SK-N-SH (cell line): ENCODE measurements around the gene CCDC149. TPM values are rescaled to one million over a fixed set of nuclear protein-coding genes. Genes with fewer than 3 reads are reported as not detected.

Experiments
- CTCF ChIA-PET: fragments of 300-600, 350-600 bp; formaldehyde crosslinking; extraction: SDS; loops from one replicate; lab custom pipeline; 2021; lab: Yijun Ruan, JAX
- POLR2A ChIA-PET: fragments of 350-600 bp; sonication (Branson Sonifier 250); formaldehyde crosslinking; extraction: SDS; loops from one replicate; lab custom pipeline; 2020; ENCODE audit warnings: antibody characterized with exemption, inconsistent platforms; lab: Yijun Ruan, JAX
- DNase-seq: peaks from one replicate; pipeline ENCODE4 v3.0.0; 2012
- H2AFZ ChIP-seq: fragments of 200-600 bp; sonication (generic); 2 replicates; pipeline ENCODE4 v1.8.1; 2016; ENCODE audit warnings: antibody characterized with exemption, mild to moderate bottlenecking, low read depth
- H3F3A ChIP-seq: fragments of 200-600 bp; sonication (generic); replicated peaks from 2 replicates; pipeline ENCODE3; 2016; ENCODE audit warnings: antibody characterized with exemption, mild to moderate bottlenecking; ENCODE audit not compliant: insufficient read depth
- H3K27ac ChIP-seq, 2 experiments: fragments of 200-500 bp in 1 of 2; fragments of 200-600 bp in 1 of 2; sonication (Bioruptor generic) in 1 of 2; sonication (generic), shearing (Covaris generic) in 1 of 2; 2 replicates each; pipeline versions ENCODE4 v1.5.1 to v1.6.1; 2014 to 2016; ENCODE audit warnings: low read depth in 2 of 2, inconsistent platforms in 1 of 2, low read length in 1 of 2, mild to moderate bottlenecking in 1 of 2, mixed read lengths in 1 of 2
- H3K27me3 ChIP-seq: fragments of 200-600 bp; sonication (generic), shearing (Covaris generic); 2 replicates; pipeline ENCODE4 v1.6.1; 2016; ENCODE audit warnings: mixed run types; ENCODE audit not compliant: insufficient read depth
- H3K36me3 ChIP-seq, 2 experiments: fragments of 200-500 bp in 1 of 2; fragments of 200-600 bp in 1 of 2; sonication (Bioruptor generic) in 1 of 2; sonication (generic) in 1 of 2; replicated peaks in 1 of 2; 2 replicates each; pipeline versions ENCODE3 to v1.5.1; 2014 to 2016; ENCODE audit warnings: low read length in 1 of 2, mild to moderate bottlenecking in 1 of 2; ENCODE audit not compliant: insufficient read depth in 2 of 2, control insufficient read depth in 1 of 2
- H3K4me1 ChIP-seq, 2 experiments: fragments of 200-500 bp in 1 of 2; fragments of 200-600 bp in 1 of 2; sonication (Bioruptor generic) in 1 of 2; sonication (generic), shearing (Covaris generic) in 1 of 2; 2 replicates each; pipeline versions ENCODE4 v1.5.1 to v1.6.1; 2014 to 2016; ENCODE audit warnings: low read depth in 1 of 2, low read length in 1 of 2, mixed run types in 1 of 2; ENCODE audit not compliant: insufficient read depth in 2 of 2, control insufficient read depth in 1 of 2
- H3K4me2 ChIP-seq: fragments of 200-600 bp; sonication (generic), shearing (Covaris generic); 2 replicates; pipeline ENCODE4 v1.6.1; 2017; ENCODE audit warnings: mixed run types
- H3K4me3 ChIP-seq, 2 experiments: fragments of 200-500 bp in 1 of 2; fragments of 200-600 bp in 1 of 2; sonication (Bioruptor generic) in 1 of 2; sonication (generic), shearing (Covaris generic) in 1 of 2; 2 replicates each; pipeline versions ENCODE4 v1.5.1 to v1.8.1; 2014 to 2016; ENCODE audit warnings: low read depth in 2 of 2, inconsistent platforms in 1 of 2, low read length in 1 of 2, mild to moderate bottlenecking in 1 of 2, mixed read lengths in 1 of 2, moderate library complexity in 1 of 2
- H3K79me2 ChIP-seq: fragments of 200-600 bp; sonication (generic); 2 replicates; pipeline ENCODE4 v1.8.1; 2017; ENCODE audit warnings: mild to moderate bottlenecking; ENCODE audit not compliant: insufficient read depth
- H3K9ac ChIP-seq: fragments of 200-600 bp; sonication (generic); 2 replicates; pipeline ENCODE4 v1.6.1; 2017; ENCODE audit warnings: mixed run types
- H3K9me2 ChIP-seq: fragments of 200-600 bp; sonication (generic); 2 replicates; pipeline ENCODE4 v1.6.1; 2017; ENCODE audit warnings: mixed run types
- H3K9me3 ChIP-seq: fragments of 200-600 bp; sonication (generic); 2 replicates; pipeline ENCODE4 v1.6.1; 2017; ENCODE audit warnings: mixed run types, mild to moderate bottlenecking, moderate library complexity
- H4K20me1 ChIP-seq: fragments of 200-600 bp; sonication (generic); 2 replicates; pipeline ENCODE4 v1.6.1; 2017; ENCODE audit warnings: mild to moderate bottlenecking, mixed run types; ENCODE audit not compliant: insufficient read depth
- CHD2 ChIP-seq: fragments of 150-350 bp; IDR thresholded peaks from 2 replicates; pipeline ENCODE4 v1.6.1; 2018; ENCODE audit warnings: low read length; ENCODE audit not compliant: partially characterized antibody
- EP300 ChIP-seq, 2 experiments: IDR thresholded peaks; 2 replicates each; pipeline versions ENCODE4 v1.4.0 to v1.6.1; 2012; ENCODE audit warnings: borderline replicate concordance in 1 of 2, low read depth in 1 of 2, low read length in 1 of 2
- EZH2phosphoT487 ChIP-seq: fragments of 200-600 bp; sonication (generic); IDR thresholded peaks from 2 replicates; pipeline ENCODE4 v1.6.1; 2017; ENCODE audit warnings: low read depth, mixed run types, mild to moderate bottlenecking, antibody characterized with exemption, moderate library complexity, borderline replicate concordance
- FOSL2 ChIP-seq: IDR thresholded peaks from 2 replicates; pipeline ENCODE4 v1.4.0; 2012; ENCODE audit warnings: low read depth, mild to moderate bottlenecking, moderate library complexity, borderline replicate concordance
- FOXJ3 ChIP-seq: sonication (generic); formaldehyde crosslinking; IDR thresholded peaks from 2 replicates; pipeline ENCODE4 v1.5.1; 2020; ENCODE audit warnings: mild to moderate bottlenecking, missing genetic modification reagents
- GATA2 ChIP-seq: sonication (generic); formaldehyde crosslinking; IDR thresholded peaks from 2 replicates; pipeline ENCODE4 v1.5.0; 2020; ENCODE audit warnings: mild to moderate bottlenecking, missing genetic modification reagents
- MEF2A ChIP-seq: IDR thresholded peaks from 2 replicates; pipeline ENCODE4 v1.4.0; 2012; ENCODE audit warnings: low read depth, borderline replicate concordance
- MXI1 ChIP-seq: IDR thresholded peaks from 2 replicates; pipeline ENCODE4 v1.6.1; 2012; ENCODE audit warnings: mild to moderate bottlenecking, low read depth, low read length, improper control_type of control experiment
- NRF1 ChIP-seq: IDR thresholded peaks from 2 replicates; pipeline ENCODE4 v1.6.1; 2012; ENCODE audit warnings: low read depth, mild to moderate bottlenecking, low read length
- POLR2AphosphoS5 ChIP-seq: IDR thresholded peaks from 2 replicates; pipeline ENCODE4 v1.6.1; 2012; ENCODE audit warnings: low read depth, low read length
- RFX5 ChIP-seq: IDR thresholded peaks from 2 replicates; pipeline ENCODE4 v1.6.1; 2012; ENCODE audit warnings: mild to moderate bottlenecking, improper control_type of control experiment, low read length
- RXRA ChIP-seq: IDR thresholded peaks from 2 replicates; pipeline ENCODE4 v1.4.0; 2012; ENCODE audit warnings: low read depth, mild to moderate bottlenecking, borderline replicate concordance
- SIN3A ChIP-seq: IDR thresholded peaks from 2 replicates; pipeline ENCODE4 v1.6.1; 2012; ENCODE audit warnings: low read depth, mild to moderate bottlenecking, low read length, moderate library complexity, borderline replicate concordance
- TAF1 ChIP-seq: IDR thresholded peaks from 2 replicates; pipeline ENCODE4 v1.6.1; 2012; ENCODE audit warnings: low read depth, mild to moderate bottlenecking, low read length, moderate library complexity, borderline replicate concordance
- TCF12 ChIP-seq: IDR thresholded peaks from 2 replicates; pipeline ENCODE4 v1.4.0; 2012
- TEAD4 ChIP-seq: IDR thresholded peaks from 2 replicates; pipeline ENCODE4 v1.4.0; 2012; ENCODE audit warnings: mild to moderate bottlenecking, borderline replicate concordance; ENCODE audit not compliant: insufficient read depth
- YY1 ChIP-seq: IDR thresholded peaks from 2 replicates; pipeline ENCODE4 v1.4.0; 2012; ENCODE audit warnings: low read depth, mild to moderate bottlenecking
- WGBS: methylation state at CpG from one replicate; pipeline ENCODE4 v1.1.6; 2017; ENCODE audit warnings: low lambda C conversion rate; 5-methylcytosine and 5-hydroxymethylcytosine counted together
- polyA plus RNA-seq, 3 experiments: library from polyadenylated mRNA; depleted of rRNA; stranded (reverse); fragments of >200 nt; gene quantifications; 2 replicates each; pipeline ENCODE4 v1.2.3, GENCODE V29; 2012
- TF ChIP-seq, protein P1 (sequence below): fragments of 200-600 bp; sonication (generic); IDR thresholded peaks from 2 replicates; pipeline ENCODE4 v1.6.1; 2017; ENCODE audit warnings: antibody characterized with exemption, mild to moderate bottlenecking, moderate library complexity
- TF ChIP-seq, protein P2 (sequence below): IDR thresholded peaks from 2 replicates; pipeline ENCODE4 v1.4.0; 2012; ENCODE audit warnings: low read depth, borderline replicate concordance
- TF ChIP-seq, protein P3 (sequence below): IDR thresholded peaks from 2 replicates; pipeline ENCODE4; 2012
- TF ChIP-seq, protein P4 (sequence below): fragments of 150-350 bp; IDR thresholded peaks from 2 replicates; pipeline ENCODE4 v1.6.1; 2017; ENCODE audit warnings: antibody characterized with exemption, low read length, low read depth, borderline replicate concordance
- TF ChIP-seq, protein P5 (sequence below): IDR thresholded peaks from 2 replicates; pipeline ENCODE4 v1.4.0; 2012; ENCODE audit warnings: low read depth
- TF ChIP-seq, protein P6 (sequence below): fragments of 150-350 bp; IDR thresholded peaks from 2 replicates; pipeline ENCODE4 v1.6.1; 2016; ENCODE audit warnings: mild to moderate bottlenecking, low read depth, low read length

Gene CCDC149
- polyA plus RNA-seq, 1 of the 3 experiments (the other 2 are of a cell fraction): 5.5 TPM

DNA sequence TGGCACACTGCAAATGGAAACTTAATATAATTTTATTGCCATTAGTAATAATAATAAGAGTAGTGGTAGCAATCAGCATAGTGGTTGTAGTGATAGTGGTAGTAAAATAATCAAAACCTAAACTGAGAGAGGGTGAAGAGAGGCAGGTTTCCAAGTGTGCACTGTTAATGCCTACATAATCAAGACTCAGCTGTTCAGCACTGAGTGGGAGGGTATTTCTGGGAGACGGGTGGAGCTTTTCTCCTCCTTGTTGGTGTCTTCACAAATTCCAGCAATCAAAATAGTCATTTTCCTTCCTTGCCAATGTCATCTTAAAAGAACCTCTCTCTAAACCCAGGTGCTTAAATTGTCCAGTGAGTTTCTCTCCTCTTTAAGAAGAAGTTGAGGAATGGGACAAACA, 18.6 kb downstream of the CCDC149 start:
- Histone ChIP-seq H3K4me1 (no peaks in the 10 kb centered on the region), H3K9me2 (no peaks in the 10 kb centered on the region), H3K4me3 (no peak overlapping the region), H2AFZ (no peak overlapping the region), H3F3A (no peaks in the 10 kb centered on the region), H3K79me2 (no peaks in the 10 kb centered on the region), H3K4me2 (no peak overlapping the region), H3K27ac (no peak overlapping the region), H4K20me1 (no peaks in the 10 kb centered on the region), H3K9ac (no peak overlapping the region), H3K9me3 (no peaks in the 10 kb centered on the region), H3K36me3 (no peaks in the 10 kb centered on the region), H3K27me3 (no peaks in the 10 kb centered on the region)
- DNase-seq: no peak
- TF ChIP-seq TEAD4 (no peak), EZH2phosphoT487 (no peak), SIN3A (no peak), FOSL2 (no peak), GATA2 (no peak), RXRA (no peak), FOXJ3 (no peak), MEF2A (no peak)
- ChIA-PET CTCF (no interaction called here), POLR2A (no interaction called here)
- 63% methylated on average over 1 of the region's 1 CpG for WGBS

DNA sequence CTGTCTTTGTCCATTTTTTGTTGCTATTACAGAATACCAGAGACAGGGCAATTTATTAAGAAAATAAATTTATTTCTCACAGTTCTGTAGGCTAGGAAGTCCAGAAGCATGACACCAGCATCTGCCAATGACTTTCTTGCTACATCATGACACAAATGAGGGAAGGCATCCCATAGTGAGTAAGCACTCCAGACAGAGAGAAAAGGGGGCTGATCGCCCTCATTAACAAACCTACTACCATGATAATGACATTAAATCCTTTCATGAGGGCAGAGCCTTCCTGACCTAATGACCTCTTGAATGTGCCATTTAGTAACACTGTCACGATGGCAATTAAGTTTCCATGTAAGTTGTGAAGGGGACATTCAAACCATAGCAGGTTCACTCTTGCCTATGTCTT, 20.1 kb downstream of the CCDC149 start:
- H3K4me3 ChIP-seq: no peak overlapping the region
- no peak overlapping the region for H2AFZ ChIP-seq
- no peaks in the 10 kb centered on the region for H3K4me1 ChIP-seq
- H3K4me2 ChIP-seq: no peak overlapping the region
- TF ChIP-seq NRF1: no peak
- no peak for TF ChIP-seq MEF2A
- TF ChIP-seq MXI1: no peak
- TF ChIP-seq TAF1: no peak
- TF ChIP-seq, protein P1, sequence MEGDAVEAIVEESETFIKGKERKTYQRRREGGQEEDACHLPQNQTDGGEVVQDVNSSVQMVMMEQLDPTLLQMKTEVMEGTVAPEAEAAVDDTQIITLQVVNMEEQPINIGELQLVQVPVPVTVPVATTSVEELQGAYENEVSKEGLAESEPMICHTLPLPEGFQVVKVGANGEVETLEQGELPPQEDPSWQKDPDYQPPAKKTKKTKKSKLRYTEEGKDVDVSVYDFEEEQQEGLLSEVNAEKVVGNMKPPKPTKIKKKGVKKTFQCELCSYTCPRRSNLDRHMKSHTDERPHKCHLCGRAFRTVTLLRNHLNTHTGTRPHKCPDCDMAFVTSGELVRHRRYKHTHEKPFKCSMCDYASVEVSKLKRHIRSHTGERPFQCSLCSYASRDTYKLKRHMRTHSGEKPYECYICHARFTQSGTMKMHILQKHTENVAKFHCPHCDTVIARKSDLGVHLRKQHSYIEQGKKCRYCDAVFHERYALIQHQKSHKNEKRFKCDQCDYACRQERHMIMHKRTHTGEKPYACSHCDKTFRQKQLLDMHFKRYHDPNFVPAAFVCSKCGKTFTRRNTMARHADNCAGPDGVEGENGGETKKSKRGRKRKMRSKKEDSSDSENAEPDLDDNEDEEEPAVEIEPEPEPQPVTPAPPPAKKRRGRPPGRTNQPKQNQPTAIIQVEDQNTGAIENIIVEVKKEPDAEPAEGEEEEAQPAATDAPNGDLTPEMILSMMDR: no peak
- TF ChIP-seq, protein P2, sequence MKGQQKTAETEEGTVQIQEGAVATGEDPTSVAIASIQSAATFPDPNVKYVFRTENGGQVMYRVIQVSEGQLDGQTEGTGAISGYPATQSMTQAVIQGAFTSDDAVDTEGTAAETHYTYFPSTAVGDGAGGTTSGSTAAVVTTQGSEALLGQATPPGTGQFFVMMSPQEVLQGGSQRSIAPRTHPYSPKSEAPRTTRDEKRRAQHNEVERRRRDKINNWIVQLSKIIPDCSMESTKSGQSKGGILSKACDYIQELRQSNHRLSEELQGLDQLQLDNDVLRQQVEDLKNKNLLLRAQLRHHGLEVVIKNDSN: no peak
- TF ChIP-seq FOXJ3: no peak
- no peak for TF ChIP-seq YY1
- TF ChIP-seq, protein P3, sequence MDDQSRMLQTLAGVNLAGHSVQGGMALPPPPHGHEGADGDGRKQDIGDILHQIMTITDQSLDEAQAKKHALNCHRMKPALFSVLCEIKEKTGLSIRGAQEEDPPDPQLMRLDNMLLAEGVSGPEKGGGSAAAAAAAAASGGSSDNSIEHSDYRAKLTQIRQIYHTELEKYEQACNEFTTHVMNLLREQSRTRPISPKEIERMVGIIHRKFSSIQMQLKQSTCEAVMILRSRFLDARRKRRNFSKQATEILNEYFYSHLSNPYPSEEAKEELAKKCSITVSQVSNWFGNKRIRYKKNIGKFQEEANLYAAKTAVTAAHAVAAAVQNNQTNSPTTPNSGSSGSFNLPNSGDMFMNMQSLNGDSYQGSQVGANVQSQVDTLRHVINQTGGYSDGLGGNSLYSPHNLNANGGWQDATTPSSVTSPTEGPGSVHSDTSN: no peak
- no peak for TF ChIP-seq POLR2AphosphoS5
- no peak for TF ChIP-seq EP300 (IDR thresholded peaks at IDR 0.05; ENCODE audit: borderline replicate concordance in 1 of 2, low read depth in 1 of 2, low read length in 1 of 2)
- no peak for TF ChIP-seq GATA2
- TF ChIP-seq TCF12: no peak
- no peak for TF ChIP-seq SIN3A
- no peak for TF ChIP-seq CHD2
- TF ChIP-seq, protein P4, sequence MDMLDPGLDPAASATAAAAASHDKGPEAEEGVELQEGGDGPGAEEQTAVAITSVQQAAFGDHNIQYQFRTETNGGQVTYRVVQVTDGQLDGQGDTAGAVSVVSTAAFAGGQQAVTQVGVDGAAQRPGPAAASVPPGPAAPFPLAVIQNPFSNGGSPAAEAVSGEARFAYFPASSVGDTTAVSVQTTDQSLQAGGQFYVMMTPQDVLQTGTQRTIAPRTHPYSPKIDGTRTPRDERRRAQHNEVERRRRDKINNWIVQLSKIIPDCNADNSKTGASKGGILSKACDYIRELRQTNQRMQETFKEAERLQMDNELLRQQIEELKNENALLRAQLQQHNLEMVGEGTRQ: no peak
- TF ChIP-seq, protein P5, sequence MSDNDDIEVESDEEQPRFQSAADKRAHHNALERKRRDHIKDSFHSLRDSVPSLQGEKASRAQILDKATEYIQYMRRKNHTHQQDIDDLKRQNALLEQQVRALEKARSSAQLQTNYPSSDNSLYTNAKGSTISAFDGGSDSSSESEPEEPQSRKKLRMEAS: no peak
- TF ChIP-seq RFX5: no peak
- TF ChIP-seq, protein P6, sequence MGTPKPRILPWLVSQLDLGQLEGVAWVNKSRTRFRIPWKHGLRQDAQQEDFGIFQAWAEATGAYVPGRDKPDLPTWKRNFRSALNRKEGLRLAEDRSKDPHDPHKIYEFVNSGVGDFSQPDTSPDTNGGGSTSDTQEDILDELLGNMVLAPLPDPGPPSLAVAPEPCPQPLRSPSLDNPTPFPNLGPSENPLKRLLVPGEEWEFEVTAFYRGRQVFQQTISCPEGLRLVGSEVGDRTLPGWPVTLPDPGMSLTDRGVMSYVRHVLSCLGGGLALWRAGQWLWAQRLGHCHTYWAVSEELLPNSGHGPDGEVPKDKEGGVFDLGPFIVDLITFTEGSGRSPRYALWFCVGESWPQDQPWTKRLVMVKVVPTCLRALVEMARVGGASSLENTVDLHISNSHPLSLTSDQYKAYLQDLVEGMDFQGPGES: no peak
- TF ChIP-seq, all 33 proteins: peak for 0
- Histone ChIP-seq H3K9ac (no peak overlapping the region), H3K27me3 (no peaks in the 10 kb centered on the region), H3F3A (no peaks in the 10 kb centered on the region), H4K20me1 (no peaks in the 10 kb centered on the region), H3K27ac (no peak overlapping the region), H3K9me3 (no peaks in the 10 kb centered on the region), H3K36me3 (no peaks in the 10 kb centered on the region), H3K79me2 (no peaks in the 10 kb centered on the region), H3K9me2 (no peaks in the 10 kb centered on the region)
- ChIA-PET POLR2A (no interaction called here), CTCF (no interaction called here)
- DNase-seq: no peak
- WGBS: 74% methylated on average over 2 of the region's 2 CpGs
